RWPE1 (cell line): ENCODE data around the gene GNAT1.

Experiments
- CTCF ChIA-PET: fragments of 350-600 bp; sonication (Branson Sonifier 250); formaldehyde crosslinking; extraction: SDS; loops from one replicate; lab custom pipeline; 2021; lab: Yijun Ruan, JAX
- POLR2A ChIA-PET: fragments of 400-600 bp; formaldehyde crosslinking; extraction: SDS; loops from one replicate; lab custom pipeline; 2020; ENCODE audit warnings: antibody characterized with exemption; ENCODE audit not compliant: low non-redundant PET; lab: Yijun Ruan, JAX
- DNase-seq: peaks from one replicate; pipeline ENCODE4 v3.0.0; 2012; ENCODE audit warnings: low spot score
- H3K27ac ChIP-seq: fragments of 450-650 bp; 2 replicates; pipeline ENCODE4 v1.5.1; 2017
- TF ChIP-seq, protein P1 (sequence below): fragments of 450-650 bp; conservative IDR thresholded peaks from 2 replicates; pipeline ENCODE4 v1.5.1; 2017; ENCODE audit warnings: low read depth, mild to moderate bottlenecking

Gene GNAT1

DNA sequence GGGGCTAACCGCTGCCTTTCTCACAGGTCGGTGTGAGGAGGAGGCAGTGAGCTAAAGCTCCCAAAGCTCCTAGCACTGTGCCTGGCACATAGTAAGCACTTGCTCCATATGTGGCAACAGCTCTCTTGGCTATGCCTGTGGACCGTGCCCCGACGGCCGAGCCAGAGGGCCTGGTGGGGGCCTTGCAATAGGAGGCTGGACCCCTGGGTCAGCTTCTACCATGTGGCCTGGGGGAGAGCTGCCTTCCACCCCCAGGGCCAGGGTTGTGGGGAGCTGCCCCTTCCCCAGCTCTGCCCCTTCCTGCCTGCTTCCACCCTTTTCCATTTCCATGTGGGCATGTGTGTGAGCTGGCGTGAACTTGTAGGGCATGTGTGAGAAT is 16.9 kb upstream of the GNAT1 start:
- POLR2A ChIA-PET = interaction anchor here (0.6 to 0.7 kb wide), 2 partner anchors 54 to 470 kb away, joined by 3 read pairs; no protein-coding TSS in a partner anchor

GRCh38 chr3:50174947-50175524 is 16.4 kb upstream of the GNAT1 start:
- peak overlapping the region; percentile 99 for H3K27ac ChIP-seq
- CTCF ChIA-PET = no interaction called here
- no peak for DNase-seq
- TF ChIP-seq, protein P1, sequence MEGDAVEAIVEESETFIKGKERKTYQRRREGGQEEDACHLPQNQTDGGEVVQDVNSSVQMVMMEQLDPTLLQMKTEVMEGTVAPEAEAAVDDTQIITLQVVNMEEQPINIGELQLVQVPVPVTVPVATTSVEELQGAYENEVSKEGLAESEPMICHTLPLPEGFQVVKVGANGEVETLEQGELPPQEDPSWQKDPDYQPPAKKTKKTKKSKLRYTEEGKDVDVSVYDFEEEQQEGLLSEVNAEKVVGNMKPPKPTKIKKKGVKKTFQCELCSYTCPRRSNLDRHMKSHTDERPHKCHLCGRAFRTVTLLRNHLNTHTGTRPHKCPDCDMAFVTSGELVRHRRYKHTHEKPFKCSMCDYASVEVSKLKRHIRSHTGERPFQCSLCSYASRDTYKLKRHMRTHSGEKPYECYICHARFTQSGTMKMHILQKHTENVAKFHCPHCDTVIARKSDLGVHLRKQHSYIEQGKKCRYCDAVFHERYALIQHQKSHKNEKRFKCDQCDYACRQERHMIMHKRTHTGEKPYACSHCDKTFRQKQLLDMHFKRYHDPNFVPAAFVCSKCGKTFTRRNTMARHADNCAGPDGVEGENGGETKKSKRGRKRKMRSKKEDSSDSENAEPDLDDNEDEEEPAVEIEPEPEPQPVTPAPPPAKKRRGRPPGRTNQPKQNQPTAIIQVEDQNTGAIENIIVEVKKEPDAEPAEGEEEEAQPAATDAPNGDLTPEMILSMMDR = no peak
- POLR2A ChIA-PET = interaction anchor here (0.7 kb wide), 1 partner anchor 54 kb away, joined by 3 read pairs; no protein-coding TSS in a partner anchor

More for the DNA sequence above, 16.9 kb upstream of the GNAT1 start:
- CTCF ChIA-PET = no interaction called here
- no peak for DNase-seq
- TF ChIP-seq, protein P1 = no peak
- H3K27ac ChIP-seq = peak overlapping the region; percentile 99

- ChIA-PET CTCF (no interaction called here), POLR2A (no interaction called here)
- no peak for DNase-seq
- peak overlapping the region; percentile 99 for H3K27ac ChIP-seq
- TF ChIP-seq, protein P1 = no peak
Observed at GRCh38 chr3:50177346-50177745, 14.1 kb upstream of the GNAT1 start.

DNA sequence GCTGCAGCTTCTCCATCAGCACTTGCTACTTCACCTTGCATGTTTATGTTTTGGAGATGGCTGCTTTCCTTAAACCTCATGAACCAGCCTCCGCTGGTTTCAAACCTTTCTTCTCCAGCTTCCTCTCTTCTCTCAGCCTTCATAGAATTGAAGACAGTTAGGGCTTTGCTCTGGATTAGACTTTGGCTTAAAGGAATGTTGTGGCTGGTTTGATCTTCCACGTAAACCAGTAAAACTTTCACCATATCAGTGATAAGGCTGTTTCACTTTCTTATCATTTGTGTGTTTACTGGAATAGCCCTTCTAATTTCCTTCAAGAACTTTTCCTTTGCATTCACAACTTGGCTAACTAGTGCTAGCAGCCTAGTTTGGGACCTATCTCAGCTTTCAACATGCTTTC is 11.7 kb upstream of the GNAT1 start:
- CTCF ChIA-PET = interaction anchor here (0.5 kb wide), 1 partner anchor 72 kb away, joined by 3 read pairs; no protein-coding TSS in a partner anchor
- H3K27ac ChIP-seq = peak overlapping the region; percentile 99; the same call in 1 of the 2 replicates
- no peak for DNase-seq
- POLR2A ChIA-PET = no interaction called here
- TF ChIP-seq, protein P1 = no peak

DNA sequence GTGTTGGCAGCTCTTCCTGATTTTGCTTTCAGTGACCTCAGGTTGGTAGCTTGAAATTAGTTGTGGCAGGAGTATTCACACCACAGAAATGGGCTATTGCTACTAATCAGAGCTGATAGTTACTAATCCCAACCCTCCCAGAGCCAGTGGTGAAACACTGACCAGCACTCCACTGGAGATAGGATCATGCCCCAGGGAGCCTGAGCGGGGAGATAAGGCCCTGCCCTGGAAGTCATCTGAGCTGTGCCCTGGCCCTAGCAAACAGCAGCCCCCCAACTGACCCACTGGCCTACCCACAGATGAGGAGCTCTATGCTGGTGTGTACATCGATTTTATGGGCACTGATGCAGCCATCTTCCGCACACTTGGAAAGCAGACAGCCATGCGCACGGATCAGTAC is 9.4 kb upstream of the GNAT1 start:
- no peak for DNase-seq
- ChIA-PET CTCF (no interaction called here), POLR2A (no interaction called here)
- TF ChIP-seq, protein P1 = no peak
- peak overlapping the region; percentile 80 for H3K27ac ChIP-seq

- POLR2A ChIA-PET = interaction anchor here (0.6 kb wide), 1 partner anchor 632 kb away, joined by 5 read pairs; no protein-coding TSS in a partner anchor
Observed at GRCh38 chr3:50182533-50183099, 8.8 kb upstream of the GNAT1 start.

More at GRCh38 chr3:50182533-50183099, 8.8 kb upstream of the GNAT1 start:
- peak overlapping the region; percentile 80 for H3K27ac ChIP-seq
- TF ChIP-seq, protein P1 = no peak
- CTCF ChIA-PET = no interaction called here
- DNase-seq = no peak
